Right hindlimb (tissue), 1 donor: ENCODE measurements around the gene CCDC88B.
A peak's percentile ranks its signal among the peaks of the same experiment; 100 is the strongest.

Experiments used
- DNase-seq: peaks from one replicate; pipeline ENCODE4 v3.0.0-alpha.2; 2018

CCDC88B gene

GRCh38 chr11:64384028-64384737 is 44.2 kb downstream of the CCDC88B start:
- no peak for DNase-seq

DNA sequence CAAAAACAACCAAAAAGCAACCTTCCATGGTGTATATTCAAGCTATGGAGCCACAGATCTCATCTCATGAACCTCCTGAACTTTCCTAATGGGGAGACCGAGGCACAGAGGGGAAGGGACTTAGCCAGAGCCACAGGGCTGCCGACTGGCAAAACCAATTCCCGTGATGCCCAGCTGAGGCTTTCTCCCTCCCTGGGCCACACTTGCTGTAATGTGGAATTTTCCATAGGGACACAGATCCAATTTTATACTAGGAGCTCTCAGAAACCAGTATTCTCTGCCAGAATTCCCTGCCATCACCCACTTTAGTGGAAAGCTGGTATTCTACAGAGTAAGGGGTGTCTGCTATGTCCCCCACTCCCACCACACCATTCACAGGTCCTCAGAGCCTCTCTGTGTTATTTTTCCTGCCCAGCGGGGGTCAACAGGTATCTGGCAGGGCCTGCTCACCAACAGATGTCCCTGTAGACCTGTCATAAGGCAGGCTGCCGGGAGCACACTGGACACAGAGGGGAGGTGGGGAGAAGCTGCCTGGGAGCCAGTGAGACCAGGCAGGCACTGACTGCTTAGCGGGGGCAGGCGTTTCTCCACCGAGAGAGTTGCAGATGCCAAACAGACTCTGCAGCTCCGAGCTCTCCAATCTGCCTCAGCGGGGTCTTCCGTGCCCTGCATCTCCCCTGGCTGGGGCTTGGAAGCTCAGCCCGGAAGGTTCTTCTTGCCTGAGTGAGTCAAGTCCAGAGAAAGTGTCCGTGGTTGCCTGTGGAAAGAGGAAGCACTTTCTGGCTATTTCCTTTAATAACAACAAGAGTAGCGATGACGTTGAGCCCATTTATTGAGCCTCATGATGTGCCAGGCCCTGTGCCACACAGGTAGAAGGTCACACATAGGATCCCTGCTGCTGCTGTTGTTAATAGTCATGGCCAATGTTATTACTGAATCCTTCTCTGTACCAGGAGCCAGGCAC is 45.3 kb downstream of the CCDC88B start:
- no peak for DNase-seq

DNA sequence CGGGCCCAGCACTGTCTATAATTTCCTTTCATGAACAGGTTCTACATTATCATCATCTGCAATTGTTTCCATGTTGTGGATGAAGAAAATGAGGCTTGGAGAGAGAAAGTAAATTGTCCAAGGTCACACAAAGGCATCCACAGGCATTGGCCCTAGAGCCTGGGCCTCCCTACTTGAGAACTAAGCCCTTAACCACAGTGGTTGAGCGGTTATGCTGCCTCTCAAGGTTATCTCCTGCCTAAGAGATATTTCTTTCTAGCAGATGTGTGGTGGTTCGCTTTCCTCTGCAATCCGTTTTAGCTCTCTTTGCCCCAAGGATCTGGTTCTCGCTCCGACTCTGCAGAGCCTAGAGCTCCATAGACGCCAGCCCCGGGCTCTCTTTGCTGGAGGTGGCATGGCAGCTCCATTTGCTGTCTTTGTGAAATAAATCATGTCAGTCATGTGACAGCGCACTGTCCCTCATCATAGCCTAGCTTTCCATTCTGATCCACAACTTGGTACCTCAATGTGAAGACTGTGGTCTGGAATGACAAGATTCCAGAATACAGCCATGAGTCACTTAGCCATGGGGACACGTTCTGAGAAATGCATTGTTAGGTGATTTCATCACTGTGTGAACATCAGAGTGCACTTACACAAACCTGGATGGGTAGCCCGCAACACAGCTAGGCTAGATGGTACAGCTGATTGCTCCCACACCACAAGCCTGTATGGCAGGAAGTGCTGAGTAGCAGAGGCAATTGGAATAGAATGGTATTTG is 46.1 kb downstream of the CCDC88B start:
- DNase-seq, result no peak

DNA sequence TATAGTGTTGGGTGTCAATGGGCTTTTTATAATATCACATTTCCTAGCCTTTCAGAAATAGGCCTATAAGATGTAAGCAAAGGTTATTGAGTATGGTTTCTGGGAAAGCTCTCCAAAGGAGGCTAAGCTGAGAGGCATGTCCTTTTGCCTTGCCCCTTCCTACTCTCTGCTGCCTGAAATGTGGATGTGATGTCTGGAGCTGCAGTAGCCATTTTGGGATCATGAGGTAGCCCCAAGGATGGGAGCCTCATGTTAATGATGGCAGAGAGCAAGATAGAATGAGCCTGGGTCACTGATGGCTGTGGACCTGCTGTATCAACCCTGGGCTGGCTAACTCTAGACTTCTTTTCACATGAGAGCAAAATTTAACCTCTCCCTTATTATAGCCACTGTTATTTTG is 47.9 kb downstream of the CCDC88B start:
- DNase-seq, result no peak

- DNase-seq, result no peak
Observed at GRCh38 chr11:64388894-64389293, 48.9 kb downstream of the CCDC88B start.

- DNase-seq, result no peak
Observed at GRCh38 chr11:64389851-64390250, 49.8 kb downstream of the CCDC88B start.

DNA sequence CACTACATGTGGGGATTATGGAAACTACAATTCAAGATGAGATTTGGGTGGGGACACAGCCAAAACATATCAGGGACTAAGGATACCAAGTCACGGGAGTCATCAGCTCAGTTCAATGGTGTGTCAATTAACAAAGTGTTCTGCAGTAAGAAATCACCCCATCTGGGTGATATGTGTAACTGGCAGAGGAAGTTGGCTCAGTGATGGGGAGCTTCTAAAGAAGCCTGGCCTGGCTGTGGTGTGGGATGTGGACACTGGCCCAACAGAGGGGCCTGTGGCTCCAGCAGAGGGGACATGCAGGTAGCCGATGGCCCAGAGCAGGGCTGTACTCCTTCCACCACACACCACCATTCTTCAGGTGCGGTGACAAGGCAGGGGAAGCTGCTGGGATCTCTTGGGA is 50.6 kb downstream of the CCDC88B start:
- DNase-seq, result no peak

DNA sequence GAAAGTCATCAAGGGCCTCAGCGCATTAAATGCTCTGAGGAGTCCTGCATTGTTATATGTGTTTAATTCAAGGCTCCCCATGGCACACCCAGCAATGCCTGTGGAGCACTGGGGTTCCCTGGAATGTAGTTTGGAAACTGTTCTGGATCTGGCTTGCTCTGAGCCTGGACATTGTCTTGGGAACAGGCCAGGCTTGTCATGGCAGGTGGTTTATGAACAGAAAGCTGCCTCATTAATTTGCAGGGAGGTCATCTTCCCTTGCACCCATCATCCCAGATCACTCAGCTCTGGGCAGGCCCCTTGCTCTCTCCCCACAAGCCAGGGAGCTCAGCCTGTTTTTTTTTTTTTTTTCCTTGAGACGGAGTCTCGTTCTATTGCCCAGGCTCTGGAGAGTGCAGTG is 51.8 kb downstream of the CCDC88B start:
- no peak for DNase-seq

- no peak for DNase-seq
Observed at GRCh38 chr11:64395545-64396078, 55.6 kb downstream of the CCDC88B start.

- DNase-seq, result peak; percentile 66
Observed at GRCh38 chr11:64396079-64396591, 56.1 kb downstream of the CCDC88B start.

- no peak for DNase-seq
Observed at GRCh38 chr11:64400102-64400501, 60.1 kb downstream of the CCDC88B start.

- DNase-seq, result no peak
Observed at GRCh38 chr11:64400667-64401066, 60.7 kb downstream of the CCDC88B start.

- no peak for DNase-seq
Observed at GRCh38 chr11:64401775-64402174, 61.8 kb downstream of the CCDC88B start.

DNA sequence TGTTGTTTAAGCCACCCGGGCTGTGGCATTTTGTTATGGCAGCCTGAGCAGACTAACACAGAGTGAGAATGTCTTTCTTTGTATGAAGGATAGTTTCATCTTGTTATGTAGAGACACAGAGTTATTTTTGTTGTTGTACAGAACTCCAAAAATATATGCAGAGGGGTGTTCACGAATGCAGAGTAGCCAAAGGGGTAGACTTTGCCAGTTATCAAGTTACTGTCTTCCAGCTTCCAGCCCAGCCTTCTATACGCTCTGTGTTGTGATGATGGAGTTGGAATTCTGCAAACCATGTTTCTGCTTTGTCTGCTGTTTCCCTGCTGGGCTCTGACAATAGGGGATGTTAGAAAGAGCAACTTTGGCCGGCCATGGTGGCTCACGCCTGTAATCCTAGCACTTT is 63.1 kb downstream of the CCDC88B start:
- DNase-seq, result no peak

GRCh38 chr11:64406221-64406946 is 66.4 kb downstream of the CCDC88B start:
- DNase-seq, result peak; percentile 81
